Stimulated activated CD8-positive, alpha-beta memory T cell treated with anti-CD3 and anti-CD28 coated beads, Interleukin-15, amount 100 ng/mL, for 24 hours (primary cell): ENCODE results near the gene IL3.
A peak's percentile ranks its signal among the peaks of the same experiment; 100 is the strongest.

Source experiments
- DNase-seq: peaks from one replicate; pipeline ENCODE4 v3.0.0-alpha.2; 2020; ENCODE audit warnings: low read depth

The IL3 gene

GRCh38 chr5:132057498-132058255 is 2.8 kb upstream of the IL3 start:
- DNase-seq, result no peak

- DNase-seq, result no peak
These were observed 1.8 kb upstream of the IL3 start for GRCh38 chr5:132058646-132059042.

- DNase-seq, result no peak
These were observed 1.3 kb upstream of the IL3 start for GRCh38 chr5:132059043-132059695.

- no peak for DNase-seq
These were observed 557 bp upstream of the IL3 start for GRCh38 chr5:132059696-132060500.

GRCh38 chr5:132063090-132063911 is 2.8 kb downstream of the IL3 start:
- peak; percentile 90 for DNase-seq

GRCh38 chr5:132064140-132064539 is 3.7 kb downstream of the IL3 start:
- DNase-seq, result no peak

GRCh38 chr5:132064738-132065331 is 4.4 kb downstream of the IL3 start:
- DNase-seq, result peak; percentile 72

- no peak for DNase-seq
These were observed 5.0 kb downstream of the IL3 start for GRCh38 chr5:132065351-132065937.

- no peak for DNase-seq
These were observed 5.7 kb downstream of the IL3 start for GRCh38 chr5:132065951-132066701.

GRCh38 chr5:132066871-132067270 is 6.4 kb downstream of the IL3 start:
- DNase-seq, result no peak

GRCh38 chr5:132067451-132067850 is 7.0 kb downstream of the IL3 start:
- no peak for DNase-seq

- DNase-seq, result no peak
These were observed 7.7 kb downstream of the IL3 start for GRCh38 chr5:132067941-132068808.

- DNase-seq, result no peak
These were observed 9.1 kb downstream of the IL3 start for GRCh38 chr5:132069561-132069960.

- no peak for DNase-seq
These were observed 9.5 kb downstream of the IL3 start for GRCh38 chr5:132069994-132070393.

- no peak for DNase-seq
These were observed 10.2 kb downstream of the IL3 start for GRCh38 chr5:132070460-132071337.

GRCh38 chr5:132071338-132071707 is 10.9 kb downstream of the IL3 start:
- DNase-seq, result no peak

GRCh38 chr5:132072070-132072469 is 11.6 kb downstream of the IL3 start:
- no peak for DNase-seq

GRCh38 chr5:132072528-132072927 is 12.1 kb downstream of the IL3 start:
- no peak for DNase-seq
